Measurements from ENCODE around the gene ELMO1. TPM values are rescaled to one million over a fixed set of nuclear protein-coding genes. Genes with fewer than 3 reads are reported as not detected.

The ELMO1 gene
- total RNA-seq, 1 experiment from 2014 or later = 7.8 TPM

DNA sequence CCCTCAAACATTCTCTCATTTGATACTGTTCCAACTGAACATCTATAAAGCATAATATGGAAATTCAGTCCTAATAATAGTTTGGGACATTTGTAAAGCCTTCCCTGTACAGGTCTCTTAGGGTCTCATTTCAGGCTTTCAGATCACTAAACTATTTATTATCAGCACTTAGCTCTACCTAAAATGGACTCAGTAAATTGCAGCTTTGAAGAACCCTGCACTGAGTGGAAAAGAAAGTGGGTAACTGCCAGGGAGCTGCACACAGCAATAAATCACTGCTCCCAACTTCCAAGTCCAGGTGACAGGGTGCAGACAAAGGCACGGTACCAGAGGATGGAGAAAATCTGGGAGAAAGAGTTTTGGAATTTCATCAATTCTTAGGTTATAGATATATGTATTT lies 559.5 kb downstream of the ELMO1 start:
- TF ChIP-seq, protein P1, sequence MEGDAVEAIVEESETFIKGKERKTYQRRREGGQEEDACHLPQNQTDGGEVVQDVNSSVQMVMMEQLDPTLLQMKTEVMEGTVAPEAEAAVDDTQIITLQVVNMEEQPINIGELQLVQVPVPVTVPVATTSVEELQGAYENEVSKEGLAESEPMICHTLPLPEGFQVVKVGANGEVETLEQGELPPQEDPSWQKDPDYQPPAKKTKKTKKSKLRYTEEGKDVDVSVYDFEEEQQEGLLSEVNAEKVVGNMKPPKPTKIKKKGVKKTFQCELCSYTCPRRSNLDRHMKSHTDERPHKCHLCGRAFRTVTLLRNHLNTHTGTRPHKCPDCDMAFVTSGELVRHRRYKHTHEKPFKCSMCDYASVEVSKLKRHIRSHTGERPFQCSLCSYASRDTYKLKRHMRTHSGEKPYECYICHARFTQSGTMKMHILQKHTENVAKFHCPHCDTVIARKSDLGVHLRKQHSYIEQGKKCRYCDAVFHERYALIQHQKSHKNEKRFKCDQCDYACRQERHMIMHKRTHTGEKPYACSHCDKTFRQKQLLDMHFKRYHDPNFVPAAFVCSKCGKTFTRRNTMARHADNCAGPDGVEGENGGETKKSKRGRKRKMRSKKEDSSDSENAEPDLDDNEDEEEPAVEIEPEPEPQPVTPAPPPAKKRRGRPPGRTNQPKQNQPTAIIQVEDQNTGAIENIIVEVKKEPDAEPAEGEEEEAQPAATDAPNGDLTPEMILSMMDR (conservative IDR thresholded peaks at IDR 0.05) = no peak
- Mint-ChIP-seq H3K27ac (no peak overlapping the region), H3K27me3 (ENCODE audit: low read depth) (no peaks in the 10 kb centered on the region), H3K4me1 (no peaks in the 10 kb centered on the region), H3K9me3 (no peaks in the 10 kb centered on the region), H3K36me3 (ENCODE audit: insufficient read depth in 1 of 3, low read depth in 3 of 3) (no peaks in the 10 kb centered on the region; a peak in 1 of 7 replicates), H3K4me3 (no peak overlapping the region)
- Histone ChIP-seq H2BK15ac (ENCODE audit: low read depth, low read length) (no peak overlapping the region), H3K4me2 (ENCODE audit: insufficient read depth, insufficient read length, low read length) (no peak overlapping the region), H3K18ac (ENCODE audit: insufficient read length, low read depth, low read length) (no peak overlapping the region), H3K23ac (ENCODE audit: insufficient read length, low read depth, low read length) (no peak overlapping the region), H3K23me2 (ENCODE audit: insufficient read length, low read depth, low read length, poor library complexity, severe bottlenecking) (no peaks in the 10 kb centered on the region), H3K27me3 (ENCODE audit: insufficient read depth, low read length) (no peaks in the 10 kb centered on the region), H2BK5ac (ENCODE audit: insufficient read length, low read length) (no peak overlapping the region), H3K79me2 (ENCODE audit: insufficient read depth, low read length) (no peaks in the 10 kb centered on the region), H4K8ac (replicated peaks; ENCODE audit: insufficient read length, low read depth, low read length) (no peak overlapping the region), H3K9me3 (ENCODE audit: control insufficient read depth, low read depth, low read length) (no peaks in the 10 kb centered on the region), H2BK12ac (ENCODE audit: insufficient read length, low read depth, low read length) (no peak overlapping the region), H3K9ac (ENCODE audit: extremely low read depth, insufficient read length, low read length) (no peak overlapping the region), H3K79me1 (ENCODE audit: insufficient read depth, low read depth, low read length, poor library complexity, severe bottlenecking) (no peaks in the 10 kb centered on the region), H2BK20ac (ENCODE audit: low read depth, low read length, poor library complexity, severe bottlenecking) (no peak overlapping the region), H2AK5ac (ENCODE audit: insufficient read length, low read length) (no peak overlapping the region), H3K14ac (ENCODE audit: insufficient read depth, low read length) (no peak overlapping the region), H4K91ac (ENCODE audit: insufficient read length, low read depth, low read length) (no peak overlapping the region), H3K4ac (ENCODE audit: low read depth, low read length) (no peak overlapping the region), H2AFZ (ENCODE audit: low read length) (no peak overlapping the region), H2BK120ac (ENCODE audit: low read depth, low read length, poor library complexity, severe bottlenecking) (no peak overlapping the region), H3T11ph (ENCODE audit: low read length) (no peak overlapping the region), H3K27ac (ENCODE audit: insufficient read length, low read depth, low read length) (no peak overlapping the region), H4K5ac (ENCODE audit: insufficient read length, low read depth, low read length) (no peak overlapping the region), H4K20me1 (ENCODE audit: control insufficient read depth, insufficient read depth, insufficient read length) (no peaks in the 10 kb centered on the region), H3K4me1 (ENCODE audit: insufficient read depth, low read length) (no peaks in the 10 kb centered on the region), H3K56ac (ENCODE audit: insufficient read length, low read depth, low read length) (no peak overlapping the region)
- DNase-seq = no peak
- WGBS (ENCODE audit: extremely low coverage, insufficient read length, low lambda C conversion rate) = no CpG with 5 or more reads among the region's 1 CpG
